ENCODE results near the gene ITIH3.

GRCh38 chr3:52790741-52791140 lies 3.9 kb upstream of the ITIH3 start:
- TF ChIP-seq CREB5 (CRISPR knock-in tag; IDR thresholded peaks at IDR 0.05; ENCODE audit: low read depth) (no peak), PATZ1 (CRISPR knock-in tag; IDR thresholded peaks at IDR 0.05; ENCODE audit: borderline replicate concordance) (no peak), ARNTL (CRISPR knock-in tag; IDR thresholded peaks at IDR 0.05; ENCODE audit: borderline replicate concordance, low read depth) (no peak)

Data from SK-N-SH treated with all-trans-retinoic acid at 6 μM for 48 hours (cell line).